Measurements from ENCODE around the gene NECTIN1. TPM values are rescaled to one million over a fixed set of nuclear protein-coding genes. Genes with fewer than 3 reads are reported as not detected.

The NECTIN1 gene
- total and polyA plus RNA-seq, 5 donors from 2014 or later = 0.18 to 2.3 TPM; not detected in 3

DNA sequence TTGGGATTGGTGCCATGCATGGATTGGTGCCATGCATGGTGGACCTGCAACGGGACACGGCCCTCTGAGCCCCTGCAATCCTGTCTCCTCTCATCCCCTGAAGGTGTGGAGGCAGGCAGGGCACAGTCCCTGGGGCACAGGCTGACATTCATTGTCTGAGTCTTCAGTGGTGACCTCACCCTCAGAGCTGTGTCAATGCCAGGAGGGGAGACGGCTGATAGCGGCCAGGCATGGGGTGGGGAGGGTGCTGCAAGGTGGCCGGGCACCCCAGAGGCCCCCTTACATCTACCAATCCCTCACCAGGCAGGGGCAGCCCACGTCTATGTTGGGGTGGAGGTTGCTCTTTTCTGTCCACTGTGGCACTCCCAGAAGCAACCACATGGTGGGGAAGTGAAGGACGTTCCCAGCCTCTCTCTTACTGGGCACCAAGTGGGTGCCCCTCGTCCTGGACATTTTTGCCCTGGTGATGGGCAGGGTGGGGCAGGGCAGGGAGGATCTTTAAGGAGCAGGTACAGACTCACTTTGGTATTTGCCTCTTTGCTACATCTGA, 47.6 kb downstream of the NECTIN1 start:
- H3K4me3 ChIP-seq (ENCODE audit: low read depth, low read length) = no peak overlapping the region
- no peak overlapping the region for H3K27ac Mint-ChIP-seq
- H3K36me3 ChIP-seq (ENCODE audit: control insufficient read depth, insufficient read depth, low read length) = no peaks in the 10 kb centered on the region
- no peaks in the 10 kb centered on the region for H3K9me3 ChIP-seq (ENCODE audit: control insufficient read depth in 2 of 2, low read length in 2 of 2)
- ATAC-seq (ENCODE audit: low read depth in 2 of 2) (no peak), DNase-seq (no peak)
- no peak overlapping the region for H3K27ac ChIP-seq (ENCODE audit: insufficient read depth, low read length, poor library complexity, severe bottlenecking)
- H3K27me3 Mint-ChIP-seq = peaks cover 4% of the 10 kb centered on the region
- no peaks in the 10 kb centered on the region for H3K4me1 ChIP-seq (ENCODE audit: control insufficient read depth, insufficient read depth, low read length, poor library complexity, severe bottlenecking)
- H3K4me3 Mint-ChIP-seq = no peak overlapping the region
- H3K9me3 Mint-ChIP-seq = no peaks in the 10 kb centered on the region
- H3K4me1 Mint-ChIP-seq = no peaks in the 10 kb centered on the region
- H3K27me3 ChIP-seq (ENCODE audit: control insufficient read depth, insufficient read depth, low read length) = no peaks in the 10 kb centered on the region
- H3K36me3 Mint-ChIP-seq = no peaks in the 10 kb centered on the region

DNA sequence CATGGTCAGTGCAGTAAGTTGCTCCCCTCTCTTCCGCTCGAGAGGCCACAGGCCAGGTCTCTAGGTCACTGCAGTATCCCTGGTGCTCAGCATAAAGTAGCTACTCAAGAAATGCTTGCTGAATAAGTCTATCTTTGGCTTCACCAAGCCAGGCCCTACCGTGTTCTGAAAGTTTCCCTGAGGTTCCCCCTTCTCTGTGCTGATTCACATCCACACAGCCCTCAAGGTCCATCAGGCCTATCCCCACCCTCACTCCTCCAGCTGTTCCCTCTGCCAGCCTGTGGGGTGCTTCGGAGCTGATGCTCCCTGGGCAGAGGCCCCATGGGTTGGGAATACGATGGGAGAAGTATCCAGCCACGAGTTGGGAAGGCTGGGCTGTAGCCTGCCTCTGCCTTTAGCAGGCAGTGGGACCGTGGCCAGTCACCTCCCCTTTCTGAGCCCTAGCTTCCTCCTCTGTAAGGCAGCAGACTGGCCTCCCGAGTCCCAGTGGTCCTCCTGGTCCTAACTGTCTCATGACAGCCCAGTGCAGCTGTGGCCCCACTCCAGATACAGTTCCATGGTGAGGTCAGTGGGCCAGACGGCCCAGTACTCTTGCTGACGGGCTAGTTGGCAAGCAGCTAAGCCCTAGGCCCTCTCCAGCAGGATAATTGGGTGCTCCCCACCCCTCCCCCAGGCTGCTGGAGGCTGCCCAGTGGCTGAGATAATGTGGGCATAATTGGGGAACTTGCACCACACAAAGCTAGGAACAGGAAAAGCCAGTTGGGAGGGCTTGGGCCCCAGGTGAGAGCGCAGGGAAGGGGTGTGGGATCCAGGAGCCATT, 48.2 kb downstream of the NECTIN1 start:
- Mint-ChIP-seq H3K9me3 (no peaks in the 10 kb centered on the region), H3K36me3 (no peaks in the 10 kb centered on the region), H3K4me1 (no peaks in the 10 kb centered on the region), H3K27me3 (peaks cover 4% of the 10 kb centered on the region), H3K27ac (no peak overlapping the region), H3K4me3 (no peak overlapping the region)
- Histone ChIP-seq H3K36me3 (ENCODE audit: control insufficient read depth, insufficient read depth, low read length) (no peaks in the 10 kb centered on the region), H3K27me3 (ENCODE audit: control insufficient read depth, insufficient read depth, low read length) (no peaks in the 10 kb centered on the region), H3K9me3 (ENCODE audit: control insufficient read depth in 2 of 2, low read length in 2 of 2) (no peaks in the 10 kb centered on the region), H3K4me1 (ENCODE audit: control insufficient read depth, insufficient read depth, low read length, poor library complexity, severe bottlenecking) (no peaks in the 10 kb centered on the region), H3K27ac (ENCODE audit: insufficient read depth, low read length, poor library complexity, severe bottlenecking) (no peak overlapping the region), H3K4me3 (ENCODE audit: low read depth, low read length) (no peak overlapping the region)
- DNase-seq (no peak), ATAC-seq (ENCODE audit: low read depth in 2 of 2) (no peak)

DNA sequence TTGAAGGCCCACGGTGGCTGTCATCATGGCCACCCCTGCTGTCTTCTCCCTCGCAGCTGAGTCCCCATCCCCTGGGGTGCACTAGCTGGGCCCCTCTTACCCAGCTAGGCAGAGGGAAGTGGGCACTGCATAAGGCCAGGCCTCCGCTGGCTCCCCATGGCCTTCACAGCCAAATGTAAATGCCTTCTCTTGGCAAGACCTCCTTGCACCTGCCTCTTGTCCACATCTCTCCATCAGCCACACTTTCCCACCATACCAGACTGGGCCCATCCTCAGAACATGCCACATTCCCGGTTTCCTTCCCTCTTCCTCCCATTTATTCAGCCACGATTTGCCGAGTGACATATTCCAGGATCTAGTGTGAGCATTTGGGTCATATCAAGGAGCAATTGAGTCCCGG, 49.7 kb downstream of the NECTIN1 start:
- H3K9me3 Mint-ChIP-seq = no peaks in the 10 kb centered on the region

DNA sequence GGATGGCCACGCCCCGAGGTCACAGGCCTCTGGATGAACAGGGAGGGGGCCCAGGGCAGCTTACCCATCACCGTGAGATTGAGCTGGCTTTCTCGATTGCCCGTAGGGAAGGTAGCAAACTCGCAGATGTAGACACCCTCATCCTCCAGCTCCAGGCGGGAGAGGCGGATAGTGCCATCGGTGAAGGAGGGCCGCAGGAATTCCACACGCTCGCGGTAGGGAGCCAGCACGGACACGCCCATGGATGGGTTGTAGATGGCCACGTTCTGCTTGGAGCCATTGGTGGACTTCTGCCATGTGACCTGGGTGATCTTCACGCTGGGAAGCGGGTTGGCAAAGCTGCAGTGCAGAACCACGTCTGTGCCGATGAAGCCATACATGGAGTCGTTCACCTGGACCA, 50.6 kb downstream of the NECTIN1 start:
- Mint-ChIP-seq H3K9me3 (no peaks in the 10 kb centered on the region), H3K27me3 (peaks cover 4% of the 10 kb centered on the region), H3K27ac (no peak overlapping the region), H3K4me1 (peaks cover 0 to 4% (median 0%) of the 10 kb centered on the region in 4 donors), H3K4me3 (no peak overlapping the region), H3K36me3 (no peaks in the 10 kb centered on the region)
- no peak overlapping the region for H3K27ac ChIP-seq (ENCODE audit: insufficient read depth, low read length, poor library complexity, severe bottlenecking)
- no peak overlapping the region for H3K4me3 ChIP-seq (ENCODE audit: low read depth, low read length)
- H3K27me3 ChIP-seq (ENCODE audit: control insufficient read depth, insufficient read depth, low read length) = no peaks in the 10 kb centered on the region
- H3K4me1 ChIP-seq (ENCODE audit: control insufficient read depth, insufficient read depth, low read length, poor library complexity, severe bottlenecking) = no peaks in the 10 kb centered on the region
- H3K36me3 ChIP-seq (ENCODE audit: control insufficient read depth, insufficient read depth, low read length) = no peaks in the 10 kb centered on the region
- no peak for ATAC-seq (ENCODE audit: low read depth in 2 of 2)
- no peaks in the 10 kb centered on the region for H3K9me3 ChIP-seq (ENCODE audit: control insufficient read depth in 2 of 2, low read length in 2 of 2)
- DNase-seq = no peak

More for the DNA sequence above, 49.7 kb downstream of the NECTIN1 start:
- Mint-ChIP-seq H3K4me3 (no peak overlapping the region), H3K36me3 (no peaks in the 10 kb centered on the region), H3K4me1 (no peaks in the 10 kb centered on the region), H3K27ac (no peak overlapping the region), H3K27me3 (peaks cover 4% of the 10 kb centered on the region)
- Histone ChIP-seq H3K4me3 (ENCODE audit: low read depth, low read length) (no peak overlapping the region), H3K9me3 (ENCODE audit: control insufficient read depth in 2 of 2, low read length in 2 of 2) (no peaks in the 10 kb centered on the region), H3K27ac (ENCODE audit: insufficient read depth, low read length, poor library complexity, severe bottlenecking) (no peak overlapping the region), H3K36me3 (ENCODE audit: control insufficient read depth, insufficient read depth, low read length) (no peaks in the 10 kb centered on the region), H3K27me3 (ENCODE audit: control insufficient read depth, insufficient read depth, low read length) (no peaks in the 10 kb centered on the region), H3K4me1 (ENCODE audit: control insufficient read depth, insufficient read depth, low read length, poor library complexity, severe bottlenecking) (no peaks in the 10 kb centered on the region)
- ATAC-seq (ENCODE audit: low read depth in 2 of 2) = no peak
- DNase-seq = no peak

DNA sequence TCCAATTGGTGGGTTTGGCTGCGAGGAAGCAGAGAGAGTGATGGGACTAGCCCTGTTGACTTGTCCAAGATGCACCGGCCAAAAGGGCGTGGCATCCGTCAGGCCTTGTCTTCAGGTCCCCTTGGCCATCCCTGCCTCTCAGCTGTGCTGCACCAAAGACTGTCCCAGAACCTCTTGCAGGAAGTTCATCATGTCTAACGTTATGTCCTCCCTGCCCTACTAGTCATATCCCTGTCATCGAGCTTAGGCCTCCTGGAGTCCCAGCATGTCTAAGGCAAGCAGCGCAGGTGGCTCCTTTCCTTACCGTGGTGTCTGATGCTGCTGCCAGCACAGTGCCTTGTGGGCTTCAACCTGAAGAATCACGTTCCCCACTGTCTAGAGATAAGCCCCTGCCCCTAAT, 51.2 kb downstream of the NECTIN1 start:
- H3K27me3 Mint-ChIP-seq = peaks cover under 1% of the 10 kb centered on the region
- no peak for ATAC-seq (ENCODE audit: low read depth in 2 of 2)
- no peak overlapping the region for H3K27ac ChIP-seq (ENCODE audit: insufficient read depth, low read length, poor library complexity, severe bottlenecking)

DNA sequence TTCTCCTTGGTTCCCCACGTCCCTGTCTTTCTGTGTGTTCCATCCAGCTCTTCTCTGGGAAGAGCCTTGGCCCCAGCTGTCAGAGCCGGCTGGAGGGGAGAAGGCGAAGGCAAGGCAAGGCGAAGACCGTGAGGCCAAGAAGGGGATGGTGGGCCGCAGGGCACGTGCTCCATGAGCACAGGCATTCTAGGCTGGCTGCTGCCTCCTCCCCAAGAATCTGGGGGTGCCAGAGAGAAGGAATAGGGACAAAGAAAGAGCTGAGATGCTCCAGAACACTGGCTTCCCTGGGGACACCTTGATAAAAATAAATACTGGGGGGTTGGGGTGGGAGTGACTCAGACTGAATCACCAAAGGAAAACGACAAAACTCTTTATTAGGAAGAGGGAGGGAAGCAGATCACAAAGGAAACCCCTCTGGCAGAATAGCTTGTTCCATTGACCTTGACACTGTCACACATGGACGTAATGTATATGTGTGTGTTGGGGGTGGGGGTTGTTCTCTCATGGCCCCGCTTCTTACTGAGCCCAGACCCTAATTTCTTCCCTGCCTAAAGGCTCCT, 52.5 kb downstream of the NECTIN1 start:
- ATAC-seq (ENCODE audit: low read depth in 2 of 2) (no peak), DNase-seq (no peak)
- Mint-ChIP-seq H3K4me3 (no peak overlapping the region), H3K27me3 (no peaks in the 10 kb centered on the region), H3K36me3 (no peaks in the 10 kb centered on the region), H3K27ac (no peak overlapping the region), H3K9me3 (no peaks in the 10 kb centered on the region), H3K4me1 (peaks cover 0 to 4% (median 0%) of the 10 kb centered on the region in 4 donors)
- H3K9me3 ChIP-seq (ENCODE audit: control insufficient read depth in 2 of 2, low read length in 2 of 2) = no peaks in the 10 kb centered on the region
- no peaks in the 10 kb centered on the region for H3K36me3 ChIP-seq (ENCODE audit: control insufficient read depth, insufficient read depth, low read length)
- H3K27me3 ChIP-seq (ENCODE audit: control insufficient read depth, insufficient read depth, low read length) = no peaks in the 10 kb centered on the region
- H3K27ac ChIP-seq (ENCODE audit: insufficient read depth, low read length, poor library complexity, severe bottlenecking) = no peak overlapping the region
- H3K4me1 ChIP-seq (ENCODE audit: control insufficient read depth, insufficient read depth, low read length, poor library complexity, severe bottlenecking) = no peaks in the 10 kb centered on the region
- no peak overlapping the region for H3K4me3 ChIP-seq (ENCODE audit: low read depth, low read length)

More for the DNA sequence above, 51.2 kb downstream of the NECTIN1 start:
- H3K4me1 ChIP-seq (ENCODE audit: control insufficient read depth, insufficient read depth, low read length, poor library complexity, severe bottlenecking) = no peaks in the 10 kb centered on the region
- Mint-ChIP-seq H3K27ac (no peak overlapping the region), H3K4me1 (peaks cover 0 to 4% (median 0%) of the 10 kb centered on the region in 4 donors), H3K4me3 (no peak overlapping the region), H3K36me3 (no peaks in the 10 kb centered on the region), H3K9me3 (no peaks in the 10 kb centered on the region)
- H3K4me3 ChIP-seq (ENCODE audit: low read depth, low read length) = no peak overlapping the region
- no peaks in the 10 kb centered on the region for H3K27me3 ChIP-seq (ENCODE audit: control insufficient read depth, insufficient read depth, low read length)
- no peaks in the 10 kb centered on the region for H3K36me3 ChIP-seq (ENCODE audit: control insufficient read depth, insufficient read depth, low read length)
- no peak for DNase-seq
- no peaks in the 10 kb centered on the region for H3K9me3 ChIP-seq (ENCODE audit: control insufficient read depth in 2 of 2, low read length in 2 of 2)

DNA sequence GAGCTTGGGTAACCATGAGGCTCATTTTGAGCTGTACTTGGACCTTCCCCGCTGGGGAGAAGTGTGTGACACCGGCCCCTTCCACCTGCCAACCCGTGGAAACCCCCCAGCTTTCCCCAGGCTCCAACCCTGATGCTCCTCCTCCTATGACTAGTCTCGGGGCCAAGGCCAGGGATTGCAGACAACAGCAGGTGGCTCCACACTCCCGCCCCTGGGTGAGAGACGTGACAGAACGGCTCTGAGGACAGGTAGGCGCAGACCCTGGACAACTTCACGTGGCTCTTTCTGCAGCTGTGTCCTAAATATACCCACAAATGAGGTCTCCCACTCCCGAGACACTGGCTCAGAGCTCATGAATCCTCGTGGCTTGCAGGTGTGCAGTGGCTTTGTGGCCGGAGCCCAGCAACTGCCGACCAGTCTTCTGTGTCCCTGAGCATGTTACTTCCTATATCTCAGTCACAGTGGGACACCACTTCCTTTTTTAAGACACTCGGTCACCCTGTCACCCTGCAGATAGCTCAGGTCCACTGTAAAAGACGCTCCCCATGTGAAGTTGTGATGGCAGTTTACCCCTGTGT, 55.2 kb downstream of the NECTIN1 start:
- no peaks in the 10 kb centered on the region for H3K4me1 ChIP-seq (ENCODE audit: control insufficient read depth, insufficient read depth, low read length, poor library complexity, severe bottlenecking)
- Mint-ChIP-seq H3K9me3 (no peaks in the 10 kb centered on the region), H3K27ac (no peak overlapping the region), H3K4me1 (peaks cover 0 to 4% (median 0%) of the 10 kb centered on the region in 4 donors), H3K4me3 (no peak overlapping the region), H3K36me3 (no peaks in the 10 kb centered on the region), H3K27me3 (no peaks in the 10 kb centered on the region)
- ATAC-seq (ENCODE audit: low read depth in 2 of 2) = peak; percentile 38 to 45
- H3K27me3 ChIP-seq (ENCODE audit: control insufficient read depth, insufficient read depth, low read length) = no peaks in the 10 kb centered on the region
- no peaks in the 10 kb centered on the region for H3K36me3 ChIP-seq (ENCODE audit: control insufficient read depth, insufficient read depth, low read length)
- H3K27ac ChIP-seq (ENCODE audit: insufficient read depth, low read length, poor library complexity, severe bottlenecking) = no peak overlapping the region
- no peak overlapping the region for H3K4me3 ChIP-seq (ENCODE audit: low read depth, low read length)
- DNase-seq = peak in 1 of 3 donors; percentile 14
- H3K9me3 ChIP-seq (ENCODE audit: control insufficient read depth in 2 of 2, low read length in 2 of 2) = no peaks in the 10 kb centered on the region

Data from CD4-positive, CD25-positive, alpha-beta regulatory T cell (primary cell).